T-helper 9 cell (primary cell): ENCODE measurements around the gene GFRA4.

Experiments used
- DNase-seq: peaks from one replicate; pipeline ENCODE4 v3.0.0-alpha.2; 2020

The GFRA4 gene

DNA sequence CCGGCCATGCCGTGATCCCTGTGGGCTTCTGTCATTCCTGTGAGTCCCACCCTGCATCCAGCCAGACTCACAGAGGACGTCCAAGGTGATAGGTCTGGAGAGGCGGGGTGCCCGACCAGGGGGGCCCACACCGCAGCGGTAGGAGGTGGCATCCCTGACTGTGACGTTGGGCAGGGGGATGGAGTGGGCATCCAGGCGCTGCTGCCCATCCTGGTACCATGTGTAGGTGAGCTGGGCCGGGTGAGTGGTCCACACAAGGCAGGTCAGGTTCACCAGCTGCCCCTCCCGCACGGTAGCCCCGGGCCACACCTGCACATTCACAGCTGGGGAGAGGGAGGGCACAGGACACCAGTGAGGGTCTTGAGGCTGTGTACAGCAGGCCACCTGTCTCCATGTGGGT, 30.2 kb upstream of the GFRA4 start:
- no peak for DNase-seq

DNA sequence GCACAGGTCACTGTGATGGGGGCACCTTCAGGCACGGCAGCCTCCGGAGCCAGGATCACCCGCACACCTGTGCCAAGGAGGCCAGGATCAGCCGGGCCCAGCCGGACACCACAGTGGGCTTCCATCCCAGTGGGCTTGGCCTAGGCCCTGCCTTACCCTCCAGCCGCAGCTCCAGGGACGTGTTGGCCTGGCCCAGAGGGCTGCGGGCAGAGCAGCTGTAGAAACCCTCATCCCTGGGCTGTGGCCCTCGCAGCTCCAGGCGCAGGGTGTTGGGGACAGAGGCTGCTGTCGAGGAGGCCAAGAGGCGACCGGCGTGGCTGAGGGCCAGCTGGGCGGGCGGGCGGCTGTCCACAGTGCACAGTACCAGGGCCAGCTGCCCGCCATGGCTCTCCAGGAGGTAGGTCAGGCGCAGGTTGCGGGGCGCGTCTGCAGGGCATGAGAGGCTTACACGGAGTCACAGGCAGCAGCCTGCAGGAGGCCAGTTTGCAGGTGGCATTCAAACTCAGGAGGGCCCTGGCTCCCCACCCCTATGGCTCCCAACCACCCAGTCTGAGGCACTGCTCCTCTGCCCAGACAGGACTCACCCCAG, 29.6 kb upstream of the GFRA4 start:
- no peak for DNase-seq

DNA sequence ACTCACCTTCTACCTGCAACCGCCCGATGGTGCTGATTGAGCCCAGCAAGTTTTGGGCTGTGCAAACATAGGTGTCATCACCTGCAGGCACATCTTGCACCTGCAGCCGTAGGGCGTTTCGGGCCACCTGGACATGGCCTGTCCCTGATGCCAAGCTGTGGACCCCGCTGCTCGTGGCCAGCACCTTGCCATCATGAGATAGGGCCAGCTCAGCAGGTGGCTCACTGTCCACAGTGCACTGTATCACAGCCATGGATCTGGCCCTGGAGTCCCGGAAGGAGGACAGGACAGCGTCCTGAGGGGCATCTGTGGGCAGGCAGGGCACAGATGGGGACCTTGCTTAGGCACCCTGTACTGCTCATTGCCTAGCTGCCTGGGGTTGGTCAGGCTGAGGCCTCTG, 28.7 kb upstream of the GFRA4 start:
- DNase-seq: no peak

DNA sequence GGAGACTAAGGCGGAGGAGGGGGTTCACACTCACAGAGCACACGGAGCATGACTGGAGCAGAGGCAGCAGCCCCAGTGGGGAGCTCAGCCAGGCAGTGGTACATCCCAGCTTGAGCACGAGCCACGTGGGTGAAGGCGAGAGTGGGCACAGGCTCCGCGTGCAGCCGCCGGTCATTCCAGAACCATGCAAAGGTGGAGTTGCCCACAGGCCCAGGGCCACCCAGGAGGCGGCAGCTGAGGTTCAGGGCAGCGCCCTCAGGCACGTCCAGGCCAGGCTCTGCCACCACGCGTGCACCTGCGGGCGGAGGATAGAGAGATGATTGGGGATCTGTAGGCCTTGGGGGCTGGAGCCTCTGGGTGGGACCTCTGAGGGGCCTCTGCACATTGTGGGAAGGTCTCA, 28.1 kb upstream of the GFRA4 start:
- no peak for DNase-seq

DNA sequence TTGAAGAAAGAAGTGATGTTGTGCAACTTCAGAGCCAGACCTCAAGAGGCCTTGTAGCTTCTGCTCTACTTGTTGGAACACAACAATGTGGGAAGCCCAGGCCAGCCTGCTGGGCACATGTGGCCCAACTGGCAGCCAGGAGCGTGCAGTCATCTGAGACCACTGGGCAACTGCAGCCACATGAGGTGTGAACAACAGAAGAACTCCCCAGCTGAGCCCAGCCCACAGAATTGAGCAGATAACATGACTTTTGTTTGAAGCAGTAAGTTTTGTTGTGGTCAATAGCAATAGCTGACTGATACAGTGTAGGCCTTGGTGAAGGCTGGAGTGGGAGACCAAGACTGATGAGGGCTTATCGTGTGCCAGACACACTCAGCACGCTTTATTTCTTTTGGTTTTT, 27.2 kb upstream of the GFRA4 start:
- no peak for DNase-seq

DNA sequence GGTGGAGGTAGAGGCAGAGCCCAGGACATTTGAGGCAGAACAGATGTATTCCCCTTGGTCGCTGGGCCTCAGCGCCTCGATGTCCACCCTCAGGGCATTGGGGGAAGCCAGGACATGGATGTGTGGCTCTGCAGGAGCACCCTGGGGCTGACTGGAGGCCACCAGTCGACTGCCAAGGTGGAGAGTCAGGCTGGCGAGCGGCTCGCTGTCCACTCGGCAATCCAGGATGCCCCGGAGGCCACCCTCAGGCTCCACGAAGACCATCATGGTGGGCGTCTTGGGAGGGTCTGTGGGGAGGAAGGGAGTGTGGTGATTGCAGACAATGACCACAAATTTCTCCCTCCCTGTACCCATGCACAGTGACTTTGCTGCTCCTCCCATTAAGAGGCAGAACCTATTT, 26.8 kb upstream of the GFRA4 start:
- DNase-seq: no peak

DNA sequence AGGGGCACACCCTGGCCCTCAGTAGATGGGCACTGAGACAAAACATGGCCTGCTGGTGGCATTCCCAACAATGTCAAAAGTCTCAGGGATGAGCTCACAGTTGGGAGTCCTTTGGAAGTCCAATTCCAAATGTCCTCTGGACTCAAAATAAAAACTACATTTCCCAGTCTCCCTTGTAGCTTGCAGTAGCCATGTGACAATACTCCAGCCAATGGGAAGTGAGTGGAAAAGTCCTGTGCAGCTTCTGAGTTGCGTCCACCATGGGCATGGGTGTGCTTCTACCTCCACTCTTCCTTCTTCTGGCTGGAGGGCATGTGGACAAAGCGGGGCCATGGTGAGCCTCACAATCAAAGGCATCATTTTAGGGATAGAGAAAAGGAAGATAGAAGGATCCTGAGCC, 24.5 kb upstream of the GFRA4 start:
- DNase-seq: no peak

DNA sequence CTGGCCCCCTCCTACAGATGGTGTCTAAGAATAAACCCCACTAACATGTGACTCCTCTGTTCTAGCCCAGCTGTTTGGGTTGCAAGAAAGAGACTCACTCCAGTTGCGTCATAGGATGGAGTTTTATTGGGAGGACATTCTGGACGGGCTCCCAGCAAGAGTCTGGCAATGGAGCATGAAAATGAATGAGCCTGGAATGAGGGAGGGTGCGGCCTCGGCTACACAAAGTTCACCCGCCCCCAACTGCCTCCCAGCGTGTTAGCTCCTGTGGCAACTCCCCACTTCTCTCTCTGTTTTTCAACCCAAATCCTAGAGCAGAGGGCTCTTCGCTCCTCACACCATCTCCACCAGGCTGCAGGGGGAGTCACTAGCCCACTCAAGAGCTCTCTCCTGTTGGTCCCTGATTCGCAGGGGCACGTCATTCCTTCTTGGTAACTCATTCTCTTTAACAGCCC, 23.7 kb upstream of the GFRA4 start:
- no peak for DNase-seq

DNA sequence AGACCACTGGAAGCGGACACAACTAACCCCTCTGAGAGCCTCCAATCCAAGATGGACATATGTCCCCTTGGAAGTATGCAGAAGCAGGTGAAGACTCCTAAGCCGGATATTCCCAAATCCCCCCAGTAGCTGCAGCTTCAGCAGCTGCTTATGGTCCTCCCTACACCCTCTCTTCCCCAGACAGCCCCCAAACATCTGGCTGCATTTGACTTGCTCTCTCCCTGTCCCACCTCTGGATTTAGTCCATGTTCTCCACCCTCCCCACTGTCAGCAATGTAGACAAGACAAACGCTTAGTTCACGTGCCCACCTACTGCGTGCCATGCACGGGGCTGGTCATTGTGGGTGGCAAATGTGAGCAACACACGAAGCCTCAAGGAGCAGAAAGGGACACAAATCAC, 23.2 kb upstream of the GFRA4 start:
- DNase-seq: no peak

DNA sequence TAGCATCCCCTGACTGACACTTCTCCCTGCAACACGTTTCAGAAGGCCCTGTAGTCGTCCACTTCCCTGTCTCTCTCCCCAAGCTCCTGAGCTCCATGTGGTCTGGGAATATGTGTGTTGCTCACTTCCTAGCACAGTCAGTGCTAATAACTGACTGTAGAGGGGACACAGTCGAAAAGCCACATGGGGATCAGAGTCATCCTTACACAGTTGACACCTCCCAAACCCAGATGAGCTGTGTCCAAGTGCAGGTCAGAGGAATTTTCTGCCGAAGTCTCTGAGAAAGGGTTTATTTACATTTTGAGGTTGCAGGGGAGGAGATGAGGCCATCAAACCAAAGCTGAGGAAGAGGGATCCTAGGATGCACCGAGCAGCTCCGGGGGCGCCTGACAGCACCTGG, 22.1 kb upstream of the GFRA4 start:
- no peak for DNase-seq

DNA sequence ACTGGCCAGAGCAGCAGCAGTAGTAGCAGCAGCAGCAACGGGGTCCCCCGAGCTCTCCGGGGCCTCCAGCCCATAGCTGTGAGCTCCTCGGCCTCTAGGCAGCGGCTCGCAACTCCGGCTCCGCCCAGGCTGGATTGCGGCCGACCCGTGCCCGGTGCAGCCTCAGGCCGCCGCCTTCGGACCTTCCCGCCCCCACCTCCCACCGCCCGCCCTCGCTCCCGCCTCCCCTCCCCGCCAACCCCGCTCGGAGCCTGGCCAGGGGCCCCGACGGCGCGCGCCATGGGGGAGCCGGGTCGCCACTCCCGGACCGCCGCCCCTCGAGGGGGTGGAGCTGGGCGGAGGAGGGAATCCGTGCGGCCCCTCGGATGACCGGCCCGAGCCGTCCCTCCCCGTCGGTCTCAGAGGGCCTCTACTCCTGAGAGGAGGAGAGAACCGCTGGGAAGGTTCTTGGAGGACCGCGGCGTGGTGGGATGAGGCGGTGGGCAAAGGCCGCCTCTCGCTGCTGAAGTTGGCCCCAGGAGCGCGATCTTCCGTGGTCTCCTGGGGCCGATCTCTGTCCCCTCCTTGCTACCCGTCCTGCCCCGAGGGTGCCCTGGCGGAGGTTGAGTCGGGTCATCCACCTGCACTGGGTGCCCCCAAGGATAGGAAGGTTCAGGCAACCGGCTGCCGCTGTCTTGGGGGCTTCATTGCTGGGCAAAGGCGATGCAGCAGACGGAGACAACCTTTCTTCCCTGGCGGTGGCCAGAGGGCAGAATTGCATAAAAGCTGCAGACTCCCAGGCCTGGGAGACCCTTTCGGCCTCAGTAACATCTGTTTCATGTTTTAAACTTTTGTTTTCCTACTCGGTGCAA, 19.0 kb upstream of the GFRA4 start, which contains the start of gene ADAM33:
ADAM33 (minus strand) TSS at position 80 of the 851 bp plus-strand sequence; CDS start at position 74, 6 bp downstream.
- DNase-seq: no peak

DNA sequence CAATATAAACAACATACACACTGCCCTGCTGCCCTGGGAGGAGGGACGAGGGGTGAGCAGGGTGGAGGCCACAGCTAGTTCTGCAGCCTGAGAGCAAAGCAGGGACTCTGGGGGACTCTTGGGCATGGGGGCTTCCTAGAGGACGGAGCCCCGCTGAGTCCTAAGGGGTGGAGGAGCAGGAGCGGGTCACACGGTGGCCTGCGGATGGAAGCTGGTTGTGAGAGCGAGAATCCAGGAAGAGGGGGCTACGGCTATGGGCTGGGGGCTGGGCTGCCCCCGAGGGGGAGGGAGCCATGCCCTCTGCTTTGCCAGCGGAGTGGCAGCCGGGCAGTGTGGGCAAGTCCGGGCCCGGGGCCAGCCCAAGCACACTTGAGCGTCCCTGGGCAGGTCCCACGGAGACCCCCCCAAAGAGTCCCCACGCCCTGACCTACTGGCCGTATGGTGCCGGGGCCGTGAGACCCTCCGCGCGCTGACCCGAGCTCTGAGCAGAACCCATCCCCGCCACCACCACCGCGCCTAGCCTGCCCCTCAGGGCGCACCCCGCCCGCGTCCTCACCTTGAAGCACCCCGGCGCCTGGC, 18.2 kb upstream of the GFRA4 start:
- DNase-seq: no peak

DNA sequence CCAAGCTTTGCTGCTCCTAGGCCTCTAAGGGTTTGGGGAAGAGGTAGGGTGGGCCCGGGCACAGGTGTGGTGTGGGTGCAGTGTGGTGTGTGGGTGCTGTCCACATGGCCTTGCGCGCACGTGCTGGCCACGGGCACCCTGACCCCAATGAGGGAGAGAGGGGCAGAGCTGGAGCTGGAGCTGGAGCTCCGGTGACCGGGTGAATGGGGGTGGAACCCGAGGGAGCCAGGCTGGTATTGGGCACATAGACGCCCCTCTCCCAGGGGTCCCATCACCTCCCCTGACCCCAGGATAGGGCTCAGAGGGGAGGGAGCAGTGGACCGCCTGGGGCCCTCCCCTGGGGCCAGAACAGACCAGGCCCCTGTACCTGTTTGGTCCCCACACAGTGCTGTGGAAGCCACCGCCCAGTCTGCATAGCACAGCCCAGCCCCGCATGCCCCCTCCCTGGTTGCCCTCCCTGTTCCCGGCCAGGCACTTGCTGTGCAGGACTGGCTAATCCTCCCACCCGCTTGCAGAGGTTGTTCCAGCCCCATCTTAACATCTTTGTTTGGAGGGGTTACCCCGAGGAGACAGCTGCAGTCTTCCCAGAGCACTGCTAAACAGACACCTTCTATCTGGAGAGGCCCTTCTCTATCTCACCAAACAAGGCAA, 17.6 kb upstream of the GFRA4 start:
- no peak for DNase-seq

DNA sequence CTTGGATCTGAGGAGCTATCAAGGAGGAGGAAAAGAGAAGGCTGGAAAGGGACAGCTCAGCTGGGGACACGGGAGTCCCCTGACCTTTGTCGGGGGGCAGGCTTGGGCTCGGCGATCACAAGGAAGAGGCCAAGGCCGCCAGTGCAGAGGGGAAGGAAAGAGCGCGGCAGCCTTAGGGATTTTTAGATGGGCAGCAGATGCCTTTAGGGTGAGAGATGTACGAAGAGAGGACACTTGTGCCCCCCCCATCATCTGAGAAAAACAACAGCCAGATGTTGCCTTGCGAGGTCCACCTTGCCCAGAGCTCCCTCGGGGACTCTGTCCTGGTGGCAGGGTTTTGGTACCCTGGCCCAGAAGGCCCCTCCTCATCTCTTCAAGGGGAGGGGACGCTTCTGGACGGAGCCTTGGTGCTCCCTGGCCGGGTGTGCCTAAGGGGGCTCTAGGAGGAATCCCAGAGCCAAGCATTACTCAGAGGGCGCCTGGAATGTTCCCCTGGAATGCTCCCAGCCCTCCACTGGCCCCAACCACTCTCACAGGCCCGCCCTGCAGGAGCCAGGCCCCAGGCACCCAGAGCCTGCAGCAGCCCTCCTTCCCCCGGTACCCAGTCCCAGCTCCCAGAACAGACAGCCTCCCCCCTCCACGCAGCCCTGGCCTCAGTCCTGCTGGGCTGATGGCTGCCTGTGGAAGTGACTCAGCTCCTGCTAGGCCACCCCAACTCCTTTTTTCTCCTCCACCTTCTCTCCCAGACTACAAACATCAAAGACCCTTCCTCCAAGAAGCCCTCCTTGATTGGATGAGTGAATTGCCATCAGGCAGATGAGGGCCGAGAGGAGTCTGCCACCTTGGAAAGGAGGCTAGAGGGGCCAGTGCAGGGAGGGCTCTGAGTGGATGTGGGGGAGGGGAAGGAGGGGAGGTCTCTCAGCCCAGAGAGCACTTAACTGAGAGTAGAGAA, 16.8 kb upstream of the GFRA4 start:
- no peak for DNase-seq

DNA sequence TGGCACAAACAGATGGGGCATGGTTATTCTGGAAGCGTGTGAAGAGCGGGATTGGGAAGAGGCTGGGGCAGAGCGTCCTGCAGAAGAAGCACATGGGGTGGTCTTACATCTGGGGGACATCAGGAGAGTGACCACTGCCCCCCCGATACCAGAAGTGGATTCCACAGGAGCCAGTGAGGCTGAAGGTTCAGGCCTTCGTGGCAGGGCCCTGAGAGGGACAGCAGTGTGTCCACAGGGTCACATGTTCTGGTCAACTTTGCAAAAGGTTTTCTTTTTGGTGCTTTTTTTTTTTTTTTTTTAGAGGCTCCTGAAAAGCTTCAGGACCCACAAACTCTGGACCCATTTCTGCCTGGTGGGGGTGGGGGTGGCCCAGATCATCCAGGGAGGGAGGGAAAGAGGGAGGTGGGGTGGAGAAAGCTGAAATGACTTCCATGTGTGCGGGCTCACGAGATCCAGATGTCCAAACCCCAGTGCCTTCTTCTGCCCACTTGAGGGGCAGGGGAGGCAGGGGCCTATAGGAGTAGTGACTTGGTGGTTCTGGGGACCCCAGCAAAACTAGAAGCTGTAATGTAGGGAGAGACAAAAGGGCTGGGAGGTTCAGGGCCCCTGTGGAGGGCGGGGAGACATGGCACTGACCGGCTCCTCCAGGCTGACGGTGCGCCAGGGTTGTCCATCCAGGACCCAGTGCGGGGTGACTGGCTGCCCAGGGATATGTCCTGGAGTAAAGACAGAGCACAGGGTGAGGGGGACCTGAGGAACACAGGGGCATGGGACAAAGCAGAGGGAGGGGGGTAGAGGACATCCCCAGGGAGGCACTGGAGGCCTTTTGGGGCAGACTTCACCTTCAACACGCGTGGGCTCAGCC, 15.9 kb upstream of the GFRA4 start:
- DNase-seq: no peak

DNA sequence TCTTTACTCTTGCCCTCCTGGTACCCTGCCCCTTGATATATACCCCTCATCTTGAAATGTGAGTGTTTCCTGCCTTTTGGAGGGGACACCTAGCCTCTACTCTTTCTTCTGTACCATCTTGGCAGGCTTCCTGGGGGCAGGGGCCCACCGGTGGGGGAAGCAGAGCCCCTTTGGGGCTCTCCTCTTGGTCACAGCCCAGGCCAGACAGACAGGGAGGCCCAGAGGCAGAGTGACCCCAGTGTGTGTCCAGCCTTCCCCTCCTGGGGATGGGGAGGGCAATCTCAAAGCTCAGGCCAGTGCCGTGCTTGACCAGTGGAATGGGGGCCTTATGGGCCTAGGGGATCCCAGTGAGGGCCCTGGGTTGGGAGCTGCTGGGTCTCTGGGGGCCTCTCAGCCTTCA, 15.0 kb upstream of the GFRA4 start:
- no peak for DNase-seq

DNA sequence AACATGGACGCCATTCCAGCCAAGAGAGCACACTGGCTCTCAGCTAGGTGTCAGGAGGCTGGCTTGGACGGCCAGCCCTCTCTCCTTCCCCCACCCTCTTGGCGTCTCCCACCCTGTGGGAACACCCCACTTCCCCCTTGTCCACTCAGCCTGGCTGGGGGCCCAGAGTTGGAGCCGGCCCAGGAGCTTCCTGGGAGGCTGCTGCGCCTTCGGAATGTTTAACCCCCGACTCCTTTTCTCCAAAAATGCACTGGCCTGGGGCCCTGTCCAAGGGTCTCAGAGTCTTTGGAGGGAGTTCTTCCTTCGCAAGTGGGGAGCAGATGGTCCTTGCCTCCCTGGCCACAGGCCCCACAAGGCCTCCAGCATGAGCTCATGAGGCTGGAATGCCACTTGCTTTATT, 14.5 kb upstream of the GFRA4 start:
- no peak for DNase-seq

DNA sequence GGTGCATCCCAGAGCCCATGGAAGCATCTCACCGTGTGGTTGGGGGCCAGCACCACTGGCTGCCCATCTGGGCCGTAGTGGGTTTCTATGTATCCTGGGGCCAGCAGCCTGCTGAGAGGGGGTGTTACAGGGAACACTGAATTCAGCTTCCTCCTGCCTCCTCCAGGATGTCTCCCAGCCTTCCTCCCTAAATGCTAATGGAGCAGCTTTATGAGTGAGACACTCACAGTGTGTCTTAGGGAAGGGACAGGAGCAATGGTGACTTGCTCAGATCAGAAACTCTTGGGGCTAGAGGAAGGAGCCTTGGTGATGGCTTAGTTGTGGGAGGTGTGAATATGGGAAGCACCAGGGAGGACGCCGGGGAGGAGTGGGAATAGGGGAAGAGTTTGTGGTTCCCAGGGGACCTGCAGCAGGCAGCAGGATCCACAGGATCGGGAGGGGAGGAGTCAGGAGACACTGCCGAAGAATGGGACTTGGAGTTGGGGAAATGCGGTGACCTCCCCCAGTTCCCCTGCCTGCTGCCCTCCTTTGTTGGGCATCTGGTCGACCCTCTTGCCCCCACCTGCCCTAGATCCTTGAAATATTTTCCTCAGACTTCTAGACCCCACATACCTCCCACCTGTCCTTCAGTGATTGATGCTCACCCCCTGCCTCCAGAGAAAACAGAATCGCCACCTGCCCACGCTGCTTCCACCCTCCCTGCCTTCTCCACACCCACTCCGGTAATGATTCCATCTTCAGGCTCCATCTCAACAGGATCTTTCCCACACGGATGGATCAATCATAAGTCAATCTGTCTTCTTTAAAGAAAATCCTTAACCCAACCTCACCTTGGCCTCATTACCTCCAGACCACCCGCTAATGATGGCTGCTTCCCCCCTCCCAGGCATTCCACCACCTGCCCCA, 12.0 kb upstream of the GFRA4 start:
- DNase-seq: no peak

DNA sequence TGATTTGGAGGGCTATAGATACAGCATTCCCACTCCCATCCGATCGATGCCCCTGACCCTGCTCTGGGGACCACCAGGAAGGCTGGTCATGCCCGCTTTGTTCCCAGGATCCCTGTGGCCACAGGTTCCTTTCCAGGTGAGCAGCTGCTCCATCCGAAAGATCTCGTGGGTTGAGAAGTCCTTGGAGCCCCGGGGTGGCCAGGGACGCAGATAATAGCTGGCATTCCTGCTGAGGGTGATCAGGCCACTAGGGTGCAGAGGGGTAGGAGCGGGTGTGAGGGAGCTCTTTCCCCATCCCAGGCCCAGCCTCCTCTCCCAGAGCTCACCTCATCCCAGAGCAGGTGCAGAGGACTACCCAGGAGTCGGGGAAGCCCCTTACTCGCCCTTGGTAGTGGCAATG, 11.2 kb upstream of the GFRA4 start:
- DNase-seq: no peak
